Measurements from ENCODE around the gene PDZRN3.

Gene PDZRN3

DNA sequence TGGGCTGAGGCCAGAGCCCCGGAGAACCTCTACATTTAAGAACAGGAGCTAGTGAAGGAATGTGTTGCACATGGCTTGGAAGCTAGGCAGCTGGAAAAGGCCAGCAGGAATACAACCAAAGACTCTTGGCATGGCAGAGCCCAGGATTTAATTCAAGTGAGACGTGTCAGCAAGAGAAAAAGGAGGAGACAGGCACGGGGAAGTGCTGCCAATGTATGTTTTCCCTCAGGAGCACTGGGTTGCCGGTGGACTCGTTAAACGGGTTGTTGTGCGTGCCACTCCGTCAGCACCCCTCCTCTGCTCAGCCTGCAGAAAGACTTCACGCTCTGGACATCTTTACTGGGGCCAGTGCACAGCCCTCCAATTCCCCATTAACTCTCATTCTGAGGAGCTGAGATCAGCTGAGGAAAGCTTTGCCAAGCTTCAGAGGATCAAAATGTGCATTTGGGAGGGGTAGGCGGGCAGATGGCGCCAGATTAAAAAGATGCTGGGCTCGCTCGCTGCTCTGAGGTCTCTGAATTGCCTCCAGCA is 103.7 kb downstream of the PDZRN3 start:
- no peak for DNase-seq (ENCODE audit: low read depth in 2 of 2)

DNA sequence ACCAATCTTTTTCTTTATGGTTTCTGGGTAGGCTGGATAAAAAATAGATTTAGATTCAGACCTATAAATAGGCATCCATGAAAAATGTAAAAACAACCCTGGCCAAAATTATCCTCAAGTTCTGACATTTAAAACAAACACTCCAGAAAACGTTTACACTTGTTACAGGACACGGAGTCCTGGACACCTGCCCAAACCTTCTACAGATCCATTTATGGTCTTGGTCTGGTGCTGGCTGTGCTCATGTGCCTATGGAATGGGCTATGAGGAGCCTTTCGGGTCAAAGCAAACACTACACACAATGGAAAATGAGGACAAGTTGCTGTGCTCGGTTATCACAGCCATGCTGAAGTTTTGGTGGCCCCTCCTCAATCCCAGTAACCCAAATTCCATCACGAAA is 108.1 kb downstream of the PDZRN3 start:
- no peak for DNase-seq (ENCODE audit: low read depth in 2 of 2)

DNA sequence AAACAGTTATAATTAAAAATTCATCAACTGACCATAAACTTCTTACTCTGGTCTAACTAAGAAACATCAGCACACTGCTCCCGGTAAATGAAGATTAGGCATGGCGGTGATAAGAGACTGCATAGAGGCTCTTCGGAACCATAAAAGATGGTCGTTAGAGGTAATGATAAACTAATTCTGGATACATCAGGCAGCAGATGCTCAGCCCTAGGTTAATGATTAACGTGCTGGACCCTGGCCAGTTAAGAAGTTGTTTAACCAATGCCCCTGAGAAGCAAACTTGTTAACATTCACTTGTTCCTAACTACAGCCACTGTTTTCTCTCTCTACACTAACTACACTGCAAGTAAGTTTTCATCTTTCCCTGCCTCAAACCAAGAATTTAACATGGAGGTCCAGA is 111.5 kb downstream of the PDZRN3 start:
- DNase-seq (ENCODE audit: low read depth in 2 of 2): no peak

DNA sequence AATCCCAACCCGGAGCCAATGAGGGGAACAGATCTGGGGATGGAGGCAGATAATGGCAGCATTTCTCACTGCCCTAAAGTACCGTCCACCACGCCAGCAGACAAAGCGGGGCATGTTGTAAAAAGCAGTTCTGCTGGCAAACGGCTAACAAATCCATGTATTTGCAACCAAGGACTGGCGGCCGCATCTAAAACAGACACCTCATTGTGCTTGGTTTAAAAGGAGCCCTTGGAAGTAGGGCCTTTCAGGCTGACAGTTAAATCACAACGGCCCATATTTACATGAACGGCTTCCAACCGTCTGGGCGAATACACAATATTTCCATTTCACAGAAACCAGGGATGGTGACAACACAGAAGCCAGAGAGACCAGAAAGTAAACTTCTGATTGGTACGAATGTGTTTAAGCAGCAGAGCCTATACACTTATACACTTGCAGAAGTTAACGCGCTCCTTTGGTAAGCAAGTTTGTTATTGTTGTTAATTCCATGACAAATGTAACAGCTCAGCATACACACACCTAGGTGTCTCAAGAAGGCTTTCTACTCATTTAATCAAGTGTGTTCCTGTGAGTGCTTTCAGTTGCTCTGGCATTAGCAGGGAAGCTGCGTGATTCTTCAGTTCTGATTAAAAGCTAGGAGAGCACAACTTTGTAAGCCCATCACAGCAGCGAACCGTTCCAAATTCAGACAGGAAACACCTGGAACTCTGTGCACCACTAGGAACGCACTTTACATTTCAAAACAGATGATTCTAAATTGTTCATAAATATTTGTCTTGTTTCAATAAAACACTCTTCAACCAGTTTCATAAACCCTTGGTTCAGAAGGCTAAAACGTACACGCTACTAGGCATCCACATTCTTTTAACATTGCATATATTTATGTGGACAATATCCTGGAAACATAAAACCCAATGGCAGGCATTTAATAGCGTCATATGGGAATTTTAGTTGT is 112.9 kb downstream of the PDZRN3 start:
- DNase-seq (ENCODE audit: low read depth in 2 of 2): no peak

DNA sequence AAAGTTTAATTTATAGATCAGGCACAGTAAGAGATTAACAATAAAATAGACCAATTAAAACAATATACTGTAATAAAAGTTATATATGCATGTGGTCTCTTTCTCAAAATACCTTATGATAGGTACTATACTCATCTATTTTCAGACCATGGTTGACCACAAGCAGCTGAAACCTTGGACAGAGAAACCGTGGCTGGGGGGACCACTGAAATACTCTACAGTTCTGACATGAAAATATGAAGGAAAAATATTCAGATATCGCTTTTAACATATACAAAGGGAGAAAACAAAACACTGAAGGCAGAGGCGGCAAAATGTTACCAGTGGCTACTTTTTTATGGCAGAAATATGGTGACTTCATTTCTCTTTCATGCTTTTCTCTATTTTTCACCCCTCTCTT is 114.0 kb downstream of the PDZRN3 start:
- no peak for DNase-seq (ENCODE audit: low read depth in 2 of 2)

DNA sequence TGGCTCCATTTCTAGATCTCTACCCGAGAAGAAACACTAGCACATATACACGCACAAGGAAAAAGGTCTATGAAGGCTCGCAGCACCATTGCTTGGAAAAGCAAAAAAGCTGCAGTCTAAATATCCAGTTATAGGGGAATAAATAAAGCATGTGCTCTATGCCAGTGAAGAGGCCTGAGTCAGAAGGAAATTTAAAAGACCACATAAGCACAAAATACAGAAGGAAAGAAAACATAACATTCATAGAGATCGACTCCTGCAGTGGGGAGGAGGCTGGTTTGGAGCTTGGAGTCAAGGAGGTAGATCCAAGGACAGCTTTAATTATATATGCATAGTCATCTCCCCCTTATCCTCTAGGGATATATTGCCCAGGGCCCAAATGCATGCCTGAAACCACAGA is 114.4 kb downstream of the PDZRN3 start:
- no peak for DNase-seq (ENCODE audit: low read depth in 2 of 2)

DNA sequence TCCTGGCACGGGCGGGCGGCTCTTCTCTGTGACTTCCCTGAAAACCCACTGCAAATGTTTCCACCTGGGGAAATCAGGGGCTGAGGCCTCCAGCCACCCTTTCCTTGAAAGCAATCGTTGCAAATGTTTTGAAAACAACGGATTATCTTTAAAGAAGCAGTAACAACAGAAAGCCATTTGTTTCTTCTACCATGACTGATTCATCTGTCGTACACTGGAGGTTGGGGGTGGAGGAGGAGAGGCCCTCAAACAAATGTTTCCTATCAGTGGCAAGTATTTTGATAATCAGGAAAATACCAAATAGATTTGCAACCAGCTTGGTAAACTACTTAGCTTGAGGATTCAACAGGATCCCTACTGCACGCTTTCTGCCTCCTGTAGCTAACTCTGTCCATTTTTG is 114.9 kb downstream of the PDZRN3 start:
- no peak for DNase-seq (ENCODE audit: low read depth in 2 of 2)

DNA sequence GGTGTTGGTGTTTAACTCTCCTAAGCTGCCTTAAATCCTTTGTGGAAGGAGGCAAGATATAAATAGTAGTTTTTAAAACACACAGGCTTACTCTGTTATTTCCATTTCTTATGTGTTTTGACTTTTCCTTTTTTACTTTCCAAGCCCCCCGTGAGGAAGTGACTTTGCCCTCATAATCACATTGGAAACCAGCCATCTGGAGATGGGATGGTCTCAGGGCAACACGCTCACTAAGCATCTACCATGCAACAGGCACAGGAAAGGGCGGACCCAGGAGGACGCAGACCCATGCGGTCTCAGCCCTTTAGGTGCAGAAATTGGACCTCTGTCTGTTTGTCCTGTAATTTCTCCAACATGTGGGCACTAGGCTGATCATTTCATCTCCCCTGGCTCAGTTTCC is 115.7 kb downstream of the PDZRN3 start:
- DNase-seq (ENCODE audit: low read depth in 2 of 2): no peak

DNA sequence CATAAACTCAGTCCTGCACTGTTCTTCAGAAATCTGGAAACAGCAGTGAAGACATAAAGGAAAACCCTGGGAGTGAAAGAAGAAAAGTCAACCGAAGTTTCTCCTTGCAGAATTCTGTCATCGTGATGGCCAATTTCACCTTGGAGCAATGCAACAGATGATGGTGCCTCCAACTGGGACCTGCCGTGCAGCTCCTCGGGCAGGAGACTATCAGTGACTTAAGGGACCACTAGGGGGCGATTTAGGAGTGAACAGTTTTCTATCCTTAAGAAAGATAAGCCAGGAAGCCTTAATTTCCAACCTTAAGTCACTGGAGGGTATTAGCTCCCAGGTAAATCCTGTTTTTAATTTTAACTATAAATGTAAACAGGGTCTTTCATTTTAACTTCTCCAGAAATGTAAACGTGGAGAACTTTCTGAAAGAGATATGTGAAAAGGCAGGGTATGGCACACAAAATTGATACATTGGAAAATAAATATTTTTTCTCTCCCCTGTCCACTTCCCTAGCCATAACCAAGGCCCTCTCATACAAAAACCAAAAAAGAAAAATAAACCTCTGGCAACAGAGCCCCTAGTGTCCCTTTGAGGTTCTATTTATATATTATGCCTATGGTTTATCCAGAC is 116.3 kb downstream of the PDZRN3 start:
- DNase-seq (ENCODE audit: low read depth in 2 of 2): peak in 1 of 2 donors; percentile 3

DNA sequence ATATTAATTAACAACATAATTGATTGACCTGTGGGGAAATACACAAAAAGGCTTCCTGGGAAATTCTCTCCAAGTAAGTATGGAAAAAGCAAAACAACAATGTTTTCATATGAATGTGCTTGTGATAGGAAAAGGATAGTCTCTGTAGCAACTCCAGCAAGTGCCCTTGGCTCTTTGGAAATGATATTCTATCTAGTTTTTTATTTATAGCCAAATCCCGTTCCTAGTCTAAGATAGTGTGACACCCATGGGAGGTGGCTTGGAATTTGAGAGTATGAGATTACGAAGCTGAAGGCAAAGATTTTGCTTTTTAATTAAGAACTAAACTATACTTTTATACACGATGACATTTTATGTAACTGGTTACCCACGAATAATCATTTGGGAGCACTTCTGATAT is 119.9 kb downstream of the PDZRN3 start:
- no peak for DNase-seq (ENCODE audit: low read depth in 2 of 2)

DNA sequence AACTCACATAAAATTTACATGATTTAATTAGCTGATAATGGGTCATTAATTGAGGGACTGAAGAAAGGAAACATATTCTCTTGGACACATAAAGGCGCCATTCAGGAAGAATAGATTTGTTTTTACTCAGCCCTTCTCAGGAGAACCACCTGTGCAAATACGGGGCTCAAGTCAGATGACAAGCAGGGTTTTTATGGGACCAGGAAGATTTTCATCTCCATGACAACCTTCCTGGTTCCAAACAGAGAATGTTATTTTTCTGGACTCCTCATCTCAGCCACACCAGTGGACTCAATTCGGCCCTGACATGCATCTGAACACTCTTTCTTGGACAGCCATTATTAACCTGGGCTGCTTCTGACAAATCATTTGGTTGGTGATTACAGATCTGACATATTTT is 120.5 kb downstream of the PDZRN3 start:
- DNase-seq (ENCODE audit: low read depth in 2 of 2): no peak

DNA sequence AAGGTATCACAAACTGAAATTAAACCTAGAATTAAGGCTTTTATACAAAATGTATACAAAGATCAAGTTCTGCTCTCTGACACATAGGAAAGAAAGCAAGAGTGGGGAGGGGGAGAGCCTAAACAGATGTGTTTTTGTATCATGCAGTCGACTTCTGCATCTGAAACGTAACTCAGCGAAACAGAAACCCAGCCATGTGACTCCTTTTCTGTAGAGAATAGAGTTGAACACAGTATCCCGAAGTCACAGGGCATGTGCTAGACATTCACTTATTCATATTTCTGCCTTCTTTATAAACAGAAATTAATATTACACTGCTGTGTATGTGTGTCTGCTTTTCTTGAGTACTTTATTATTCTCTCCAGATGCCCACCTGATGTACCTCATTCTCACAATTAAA is 121.0 kb downstream of the PDZRN3 start:
- DNase-seq (ENCODE audit: low read depth in 2 of 2): no peak

DNA sequence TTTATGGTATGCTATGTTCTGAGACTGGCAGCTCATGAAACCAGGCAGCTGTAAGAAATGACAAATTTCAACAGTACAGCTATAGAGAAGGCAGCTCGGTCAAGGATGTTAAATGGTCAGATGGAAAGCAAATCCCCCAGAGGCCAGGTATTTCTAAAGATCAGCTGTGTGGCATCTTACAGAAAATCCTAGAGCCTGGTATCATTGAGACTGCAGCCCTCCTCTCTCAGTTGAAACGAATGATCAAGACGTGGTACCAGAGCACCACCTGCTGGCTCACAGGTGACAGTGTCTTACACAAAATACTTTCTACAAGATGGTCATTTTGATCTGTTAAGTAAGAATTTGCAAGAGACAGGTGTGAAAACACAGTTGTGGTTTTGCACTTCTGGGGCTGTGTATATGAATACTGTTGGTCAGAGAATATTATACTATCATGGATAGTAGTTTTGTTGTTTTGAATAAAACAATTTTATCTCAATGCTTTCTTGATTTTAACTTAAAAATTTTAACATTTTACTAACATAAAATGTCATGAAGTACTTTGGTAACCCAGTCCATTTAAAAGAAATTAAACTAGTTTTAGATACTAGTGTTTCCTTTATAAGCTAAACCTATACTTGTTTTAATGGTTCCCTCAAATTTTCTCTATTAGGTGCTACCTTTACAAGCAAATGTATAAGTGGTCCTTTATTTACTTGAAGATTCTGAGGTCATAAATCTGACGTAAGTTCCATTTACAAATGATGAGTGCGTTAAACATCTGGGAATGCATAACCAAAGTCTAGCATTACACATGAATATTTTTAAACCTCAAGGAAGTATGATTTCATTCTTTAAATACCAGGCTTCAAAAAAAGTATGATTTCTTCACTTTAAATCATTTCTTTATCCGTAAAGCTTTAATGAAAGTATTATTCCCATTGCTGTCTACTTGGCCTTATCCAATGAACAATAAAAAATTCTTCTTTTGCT is 121.8 kb downstream of the PDZRN3 start:
- peak; percentile 26 to 31 for DNase-seq (ENCODE audit: low read depth in 2 of 2)

DNA sequence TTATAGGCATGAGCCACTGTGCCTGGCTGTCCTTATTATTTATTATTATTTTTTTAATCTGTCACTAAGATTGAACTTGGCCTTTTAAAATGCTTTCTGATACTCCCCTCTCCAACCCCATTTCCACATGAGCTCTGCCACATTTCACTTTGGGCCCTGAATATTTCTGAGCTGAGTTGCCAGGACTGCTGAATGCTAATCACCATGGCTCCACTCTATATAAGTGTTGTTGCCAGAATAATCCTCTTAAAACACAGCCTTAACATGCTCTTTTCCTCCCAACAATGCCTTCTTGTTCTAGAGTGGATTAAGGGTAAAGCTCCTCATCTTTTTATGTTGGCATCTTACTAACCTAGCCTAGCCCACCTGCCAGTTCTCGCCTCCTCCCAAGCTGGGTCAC is 124.4 kb downstream of the PDZRN3 start:
- no peak for DNase-seq (ENCODE audit: low read depth in 2 of 2)

DNA sequence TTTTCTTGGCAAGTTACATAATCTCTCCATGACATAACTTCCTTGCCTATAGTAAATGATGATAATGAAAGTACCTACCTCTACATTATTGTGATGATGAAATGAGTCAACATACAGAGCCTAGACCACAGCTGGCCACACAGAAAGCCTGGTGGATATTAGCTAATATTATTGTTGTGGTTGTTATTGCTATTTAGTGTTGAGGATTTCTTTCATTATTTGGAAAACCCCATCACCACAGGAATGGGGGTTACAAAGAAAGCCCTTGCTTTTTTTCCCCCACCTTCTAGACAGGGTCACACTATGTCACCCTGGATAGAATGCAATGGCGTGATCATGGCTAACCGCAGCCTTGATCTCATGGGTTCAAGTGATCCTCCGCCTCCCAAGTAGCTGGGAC is 125.0 kb downstream of the PDZRN3 start:
- DNase-seq (ENCODE audit: low read depth in 2 of 2): no peak

DNA sequence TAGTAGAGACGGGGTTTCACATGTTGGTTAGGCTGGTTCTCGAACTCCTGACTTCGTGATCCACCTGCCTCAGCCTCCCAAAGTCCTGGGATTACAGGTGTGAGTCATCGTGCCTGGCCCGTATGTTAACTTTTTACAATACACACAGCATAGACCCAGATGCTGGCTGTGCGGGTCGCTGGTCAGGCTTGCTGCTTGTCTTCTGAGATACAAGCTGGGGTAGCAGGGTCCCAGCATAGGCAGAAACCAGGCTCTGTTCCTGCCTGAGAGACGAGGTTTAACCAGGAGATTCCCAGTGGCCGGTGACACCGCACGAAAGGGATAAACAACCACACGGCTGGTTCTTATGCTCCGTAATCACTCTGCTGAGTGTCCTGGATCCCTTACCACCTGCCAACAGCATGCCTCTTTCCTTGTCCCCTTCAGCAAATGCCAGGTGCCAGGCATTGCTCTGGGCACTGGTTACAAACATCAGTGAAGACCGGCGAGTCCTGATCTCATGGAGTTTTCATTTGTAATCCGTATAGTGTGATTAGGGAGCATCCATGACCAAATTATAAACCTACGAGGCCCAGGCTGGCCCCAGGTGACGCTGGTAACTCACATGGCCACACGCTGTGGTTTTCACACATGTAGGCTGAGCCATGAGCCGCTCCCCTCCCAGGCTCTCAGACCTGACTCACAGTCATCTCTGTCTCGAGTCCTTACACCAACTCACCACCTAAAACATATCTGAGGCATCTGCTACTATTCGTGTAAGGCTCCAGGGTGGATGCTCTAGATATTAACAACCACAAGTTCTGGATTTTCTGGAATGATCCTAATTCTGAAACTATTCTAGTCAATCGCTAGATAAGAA is 125.7 kb downstream of the PDZRN3 start:
- no peak for DNase-seq (ENCODE audit: low read depth in 2 of 2)

DNA sequence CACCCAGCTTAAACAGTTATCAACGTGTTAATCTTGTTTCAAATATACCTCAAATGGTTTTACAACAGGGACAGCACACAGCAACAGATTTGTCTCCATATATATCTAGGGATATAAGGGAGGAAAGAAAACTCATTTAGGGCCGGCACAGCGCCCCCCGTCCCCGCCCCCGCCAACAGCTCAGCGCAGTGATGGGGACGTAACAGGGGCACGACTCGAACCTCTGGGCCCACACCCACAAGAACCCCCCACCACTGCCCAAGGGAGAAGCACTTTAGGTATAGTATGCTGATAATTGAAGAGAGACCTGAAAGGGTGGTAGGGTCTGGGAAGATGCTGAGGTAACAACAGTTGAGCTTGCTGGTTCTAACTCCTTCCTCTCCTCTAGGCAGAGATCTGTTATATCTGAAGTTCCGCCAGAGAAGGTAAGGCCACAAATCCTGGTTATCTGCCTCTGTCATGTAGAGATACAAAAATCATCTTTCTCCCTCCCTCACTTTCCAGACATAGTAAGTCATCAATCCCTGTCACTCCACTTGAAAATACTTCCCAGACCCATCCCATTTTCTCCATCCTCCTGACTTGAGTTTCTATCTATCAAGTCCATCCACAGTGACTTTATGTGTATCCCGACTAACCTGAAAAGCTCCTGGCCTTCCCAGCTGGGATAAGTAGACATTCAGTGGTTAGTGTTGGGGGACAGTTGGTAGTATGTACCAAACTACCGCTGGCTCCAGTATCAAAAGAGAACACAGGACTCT is 126.9 kb downstream of the PDZRN3 start:
- no peak for DNase-seq (ENCODE audit: low read depth in 2 of 2)

DNA sequence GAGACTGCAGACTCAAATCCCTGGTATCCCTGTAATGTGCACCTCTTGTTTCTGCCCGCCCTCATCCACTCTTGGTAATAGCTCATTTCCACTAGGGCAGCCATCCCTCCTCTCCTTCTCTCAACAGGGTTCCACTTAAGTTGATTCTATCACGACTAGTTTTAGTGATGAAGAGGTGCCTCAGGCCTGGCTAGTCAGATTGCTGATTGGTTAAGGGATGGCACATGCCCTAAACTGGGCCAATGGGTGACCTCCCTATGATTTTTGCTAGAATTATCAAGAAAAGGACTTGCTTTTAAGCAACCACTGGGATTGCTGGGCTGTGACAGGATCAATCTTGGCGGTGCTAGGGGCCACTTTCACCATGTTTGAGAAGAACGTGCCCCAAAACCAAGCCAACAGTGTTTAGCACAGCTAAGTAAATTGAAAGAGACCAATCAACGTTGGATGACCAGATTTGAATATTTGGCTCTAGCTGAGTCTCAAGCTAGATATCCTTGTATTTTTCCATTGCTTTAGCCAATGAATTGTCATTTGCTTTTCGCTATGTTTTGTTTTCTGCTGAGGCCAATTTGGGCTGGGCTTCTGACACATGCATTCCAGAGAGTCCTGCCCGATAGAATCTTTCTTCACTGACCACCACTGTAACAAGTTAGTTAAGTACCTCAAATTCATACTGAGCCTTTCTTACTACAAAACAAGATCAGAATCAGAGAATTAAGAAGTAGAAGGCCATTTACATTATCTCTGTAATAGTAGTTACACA is 131.0 kb downstream of the PDZRN3 start:
- no peak for DNase-seq (ENCODE audit: low read depth in 2 of 2)

DNA sequence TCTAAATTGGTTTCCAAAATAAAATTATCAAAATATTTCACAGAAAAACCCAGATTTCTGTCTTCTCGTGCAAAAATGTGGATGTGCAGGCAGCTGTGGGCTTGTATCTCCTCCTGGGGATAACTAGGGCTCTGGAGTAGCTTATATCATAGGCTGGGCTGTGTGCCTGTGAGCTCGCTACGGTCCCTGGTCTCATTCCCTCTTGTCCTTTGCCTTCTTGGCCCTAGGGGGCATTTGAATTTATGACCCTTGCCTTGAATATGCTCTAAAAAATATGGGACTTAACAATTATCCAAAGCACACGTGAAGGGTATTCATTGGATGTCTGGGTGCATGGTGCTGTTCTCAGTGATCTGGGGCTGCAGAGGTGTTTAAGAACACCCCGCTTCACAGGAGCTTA is 132.6 kb downstream of the PDZRN3 start:
- DNase-seq (ENCODE audit: low read depth in 2 of 2): no peak
